PFSK-1 (cell line): ENCODE measurements around the gene SIPA1.

Experiments used
- FOXP2 ChIP-seq: optimal IDR thresholded peaks from 2 replicates; pipeline ENCODE3; 2011; ENCODE audit warnings: borderline replicate concordance, control low read depth, inconsistent platforms; ENCODE audit not compliant: insufficient read depth; ENCODE audit errors: extremely low read length, extremely low read depth
- POLR2AphosphoS5 ChIP-seq: IDR thresholded peaks from 2 replicates; pipeline ENCODE4 v1.6.1; 2012; ENCODE audit warnings: low read depth, mild to moderate bottlenecking, control low read depth, low read length, moderate library complexity
- SIN3A ChIP-seq: IDR thresholded peaks from 2 replicates; pipeline ENCODE4 v1.6.1; 2012; ENCODE audit warnings: mild to moderate bottlenecking, low read length, moderate library complexity, borderline replicate concordance; ENCODE audit not compliant: insufficient read depth
- TAF1 ChIP-seq: IDR thresholded peaks from 2 replicates; pipeline ENCODE4 v1.6.1; 2012; ENCODE audit warnings: low read length, control low read depth, borderline replicate concordance; ENCODE audit not compliant: insufficient read depth
- TF ChIP-seq, protein P1 (sequence below), 2 experiments: IDR thresholded peaks; 2 replicates each; pipeline versions ENCODE4 v1.6.1 to v1.8.0; 2011 to 2012; ENCODE audit warnings: low read depth in 2 of 2, low read length in 2 of 2, control low read depth in 1 of 2, inconsistent platforms in 1 of 2, mild to moderate bottlenecking in 1 of 2, moderate library complexity in 1 of 2; ENCODE audit not compliant: insufficient read depth in 1 of 2

- no peak; the same call in 1 of the 2 replicates for TF ChIP-seq TAF1
- TF ChIP-seq POLR2AphosphoS5: peak; percentile 65
- TF ChIP-seq, protein P1, sequence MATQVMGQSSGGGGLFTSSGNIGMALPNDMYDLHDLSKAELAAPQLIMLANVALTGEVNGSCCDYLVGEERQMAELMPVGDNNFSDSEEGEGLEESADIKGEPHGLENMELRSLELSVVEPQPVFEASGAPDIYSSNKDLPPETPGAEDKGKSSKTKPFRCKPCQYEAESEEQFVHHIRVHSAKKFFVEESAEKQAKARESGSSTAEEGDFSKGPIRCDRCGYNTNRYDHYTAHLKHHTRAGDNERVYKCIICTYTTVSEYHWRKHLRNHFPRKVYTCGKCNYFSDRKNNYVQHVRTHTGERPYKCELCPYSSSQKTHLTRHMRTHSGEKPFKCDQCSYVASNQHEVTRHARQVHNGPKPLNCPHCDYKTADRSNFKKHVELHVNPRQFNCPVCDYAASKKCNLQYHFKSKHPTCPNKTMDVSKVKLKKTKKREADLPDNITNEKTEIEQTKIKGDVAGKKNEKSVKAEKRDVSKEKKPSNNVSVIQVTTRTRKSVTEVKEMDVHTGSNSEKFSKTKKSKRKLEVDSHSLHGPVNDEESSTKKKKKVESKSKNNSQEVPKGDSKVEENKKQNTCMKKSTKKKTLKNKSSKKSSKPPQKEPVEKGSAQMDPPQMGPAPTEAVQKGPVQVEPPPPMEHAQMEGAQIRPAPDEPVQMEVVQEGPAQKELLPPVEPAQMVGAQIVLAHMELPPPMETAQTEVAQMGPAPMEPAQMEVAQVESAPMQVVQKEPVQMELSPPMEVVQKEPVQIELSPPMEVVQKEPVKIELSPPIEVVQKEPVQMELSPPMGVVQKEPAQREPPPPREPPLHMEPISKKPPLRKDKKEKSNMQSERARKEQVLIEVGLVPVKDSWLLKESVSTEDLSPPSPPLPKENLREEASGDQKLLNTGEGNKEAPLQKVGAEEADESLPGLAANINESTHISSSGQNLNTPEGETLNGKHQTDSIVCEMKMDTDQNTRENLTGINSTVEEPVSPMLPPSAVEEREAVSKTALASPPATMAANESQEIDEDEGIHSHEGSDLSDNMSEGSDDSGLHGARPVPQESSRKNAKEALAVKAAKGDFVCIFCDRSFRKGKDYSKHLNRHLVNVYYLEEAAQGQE (IDR thresholded peaks at IDR 0.05; ENCODE audit: insufficient read depth in 1 of 2, low read depth in 2 of 2, low read length in 2 of 2): no peak
- peak; percentile 83; the same call in 1 of the 2 replicates for TF ChIP-seq SIN3A
- no peak for TF ChIP-seq FOXP2
Observed at GRCh38 chr11:65615229-65615949, 22.5 kb upstream of the SIPA1 start, which contains the start of gene PCNX3.
